ENCODE measurements around the gene UFD1. TPM values are rescaled to one million over a fixed set of nuclear protein-coding genes. Genes with fewer than 3 reads are reported as not detected.
A peak's percentile ranks its signal among the peaks of the same experiment; 100 is the strongest.

Gene UFD1
- total and polyA plus RNA-seq, 11 donors, result 28.7 to 80.5 (median 43.0) TPM

DNA sequence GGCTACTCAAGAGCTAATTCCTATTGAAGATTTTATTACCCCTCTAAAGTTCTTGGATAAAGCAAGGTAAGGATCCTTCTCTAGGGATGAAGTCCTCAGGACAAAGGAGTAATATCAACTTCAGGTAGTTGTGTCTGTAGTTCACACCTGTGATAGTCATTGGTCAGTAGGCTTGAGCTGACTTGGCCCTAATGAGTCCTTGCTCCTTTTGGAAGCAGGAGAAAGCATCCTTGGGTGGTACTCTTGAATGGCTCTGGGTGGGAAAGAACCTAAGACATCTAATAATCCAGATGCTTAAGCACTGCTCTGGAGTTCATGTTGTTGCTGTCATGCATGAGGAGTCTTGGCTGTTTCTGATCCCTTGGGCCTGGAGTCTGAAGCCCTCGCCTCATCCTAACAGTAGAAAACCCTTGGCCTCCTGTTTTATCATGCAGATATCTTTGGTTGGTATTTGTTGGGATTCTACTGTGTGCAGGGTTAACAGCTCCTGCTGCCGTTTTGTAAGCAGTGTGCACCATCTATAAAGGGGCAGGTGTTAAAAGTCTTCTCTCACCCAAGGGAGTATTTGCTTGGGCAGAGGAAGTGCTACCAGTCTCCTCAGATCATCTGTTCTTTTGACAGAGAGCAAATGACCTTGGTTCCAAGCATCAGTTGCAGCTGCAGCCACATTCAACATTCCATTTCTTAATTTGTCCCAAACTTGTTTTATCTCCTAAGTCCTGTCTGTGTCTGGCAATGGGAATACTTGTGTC is 44.0 kb downstream of the UFD1 start:
- H3K4me1 ChIP-seq, result peaks cover 4 to 34% (median 18%) of the 10 kb centered on the region in 12 donors
- intact Hi-C loops (cut with DNase I), result loop anchor here in 5 of 10 donors (5.0 to 10.0 kb wide), 4 partner anchors 37 to 258 kb away; partner anchors contain the start of genes CDC45 (in 3 of the 5), UFD1 (in 3 of the 5), CLTCL1 (in 1 of the 5) and SLC25A1 (in 1 of the 5)
- H3K27ac ChIP-seq, result no peak overlapping the region
- H3K9me3 ChIP-seq, result no peaks in the 10 kb centered on the region
- no peak for ATAC-seq
- 69 to 81% (median 75%) methylated on average over 2 of the region's 2 CpGs for WGBS, 4 donors
- no peak for DNase-seq
- H3K36me3 ChIP-seq, result peaks cover 0 to 51% (median 36%) of the 10 kb centered on the region in 9 donors
- TF ChIP-seq, protein P1, sequence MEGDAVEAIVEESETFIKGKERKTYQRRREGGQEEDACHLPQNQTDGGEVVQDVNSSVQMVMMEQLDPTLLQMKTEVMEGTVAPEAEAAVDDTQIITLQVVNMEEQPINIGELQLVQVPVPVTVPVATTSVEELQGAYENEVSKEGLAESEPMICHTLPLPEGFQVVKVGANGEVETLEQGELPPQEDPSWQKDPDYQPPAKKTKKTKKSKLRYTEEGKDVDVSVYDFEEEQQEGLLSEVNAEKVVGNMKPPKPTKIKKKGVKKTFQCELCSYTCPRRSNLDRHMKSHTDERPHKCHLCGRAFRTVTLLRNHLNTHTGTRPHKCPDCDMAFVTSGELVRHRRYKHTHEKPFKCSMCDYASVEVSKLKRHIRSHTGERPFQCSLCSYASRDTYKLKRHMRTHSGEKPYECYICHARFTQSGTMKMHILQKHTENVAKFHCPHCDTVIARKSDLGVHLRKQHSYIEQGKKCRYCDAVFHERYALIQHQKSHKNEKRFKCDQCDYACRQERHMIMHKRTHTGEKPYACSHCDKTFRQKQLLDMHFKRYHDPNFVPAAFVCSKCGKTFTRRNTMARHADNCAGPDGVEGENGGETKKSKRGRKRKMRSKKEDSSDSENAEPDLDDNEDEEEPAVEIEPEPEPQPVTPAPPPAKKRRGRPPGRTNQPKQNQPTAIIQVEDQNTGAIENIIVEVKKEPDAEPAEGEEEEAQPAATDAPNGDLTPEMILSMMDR (IDR thresholded peaks at IDR 0.05), result no peak
- no peak for TF ChIP-seq POLR2A (IDR thresholded peaks at IDR 0.05)
- H3K27me3 ChIP-seq, result no peaks in the 10 kb centered on the region
- H3K4me3 ChIP-seq, result no peak overlapping the region

GRCh38 chr22:19434401-19434800 is 44.6 kb downstream of the UFD1 start:
- Histone ChIP-seq H3K27me3 (no peaks in the 10 kb centered on the region), H3K4me3 (no peak overlapping the region), H3K9me3 (no peaks in the 10 kb centered on the region), H3K4me1 (peaks cover 7 to 40% (median 24%) of the 10 kb centered on the region in 12 donors), H3K27ac (no peak overlapping the region), H3K36me3 (peaks cover 0 to 47% (median 35%) of the 10 kb centered on the region in 9 donors)
- DNase-seq (no peak), ATAC-seq (no peak)
- WGBS, 4 donors, result 95 to 97% (median 95%) methylated on average over 7 of the region's 7 CpGs
- TF ChIP-seq POLR2A (IDR thresholded peaks at IDR 0.05), result no peak
- TF ChIP-seq, protein P1 (IDR thresholded peaks at IDR 0.05), result no peak
- intact Hi-C loops (cut with DNase I), result loop anchor here in 5 of 10 donors (5.0 to 10.0 kb wide), 3 partner anchors 43 to 257 kb away; partner anchors contain the start of genes CDC45 (in 3 of the 5), UFD1 (in 3 of the 5), CLTCL1 (in 1 of the 5) and SLC25A1 (in 1 of the 5)

- H3K27ac ChIP-seq, result peak within 1 kb of the TSS; percentile 93 to 99 (median 98)
- peak in 1 of 2 donors; percentile 86 for TF ChIP-seq POLR2A (IDR thresholded peaks at IDR 0.05)
- TF ChIP-seq, protein P1 (IDR thresholded peaks at IDR 0.05), result peak in 4 of 12 donors; percentile 15 to 28 (median 21)
- DNase-seq (peak; percentile 95 to 98 (median 97)), ATAC-seq (peak; percentile 95 to 98 (median 98))
- H3K4me1 ChIP-seq, result peaks cover 7 to 46% (median 29%) of the 10 kb centered on the region in 12 donors
- intact Hi-C loops (cut with DNase I), result loop anchor here in 6 of 10 donors (1.0 to 10.0 kb wide), 5 partner anchors 15 to 255 kb away; partner anchors contain the start of genes CDC45 (in 5 of the 6), UFD1 (in 5 of the 6), C22orf39 (in 2 of the 6) and CLTCL1 (in 1 of the 6)
- H3K36me3 ChIP-seq, result peaks cover 0 to 36% (median 30%) of the 10 kb centered on the region in 9 donors
- peak within 1 kb of the TSS; percentile 62 to 95 (median 86) for H3K4me3 ChIP-seq
- WGBS, 4 donors, result 0 to 2% (median 1%) methylated on average over 13 to 74 of the region's 74 CpGs
- no peaks in the 10 kb centered on the region for H3K27me3 ChIP-seq
- H3K9me3 ChIP-seq, result no peaks in the 10 kb centered on the region
These were observed 46.7 kb downstream of the UFD1 start, which contains the start of gene MRPL40 for GRCh38 chr22:19432133-19432851. Gene MRPL40 (plus strand): TSS chr22:19432545. CDS start chr22:19432555, 10 bp downstream.
